H9 (cell line): ENCODE data around the gene APBA2. TPM values are rescaled to one million over a fixed set of nuclear protein-coding genes. Genes with fewer than 3 reads are reported as not detected.
A peak's percentile ranks its signal among the peaks of the same experiment; 100 is the strongest.

ENCODE experiments used
- DNase-seq: peaks from one replicate; pipeline ENCODE4 v3.0.0-alpha.2; 2017
- H2AFZ ChIP-seq: one replicate; pipeline ENCODE4 v1.6.1; 2013; ENCODE audit warnings: mild to moderate bottlenecking, low read length, control low read depth, moderate library complexity
- H2AK5ac ChIP-seq: 2 replicates; pipeline ENCODE4 v1.6.1; 2013; ENCODE audit warnings: low read length, control low read depth, mixed read lengths; ENCODE audit not compliant: insufficient read length
- H2BK120ac ChIP-seq: one replicate; pipeline ENCODE4 v1.6.1; 2013; ENCODE audit warnings: low read depth, mild to moderate bottlenecking, low read length, control low read depth, inconsistent platforms; ENCODE audit not compliant: poor library complexity, severe bottlenecking
- H2BK12ac ChIP-seq: 2 replicates; pipeline ENCODE4 v1.6.1; 2013; ENCODE audit warnings: low read length, control low read depth, mixed read lengths, low read depth; ENCODE audit not compliant: insufficient read length
- H2BK15ac ChIP-seq: 2 replicates; pipeline ENCODE4 v1.6.1; 2013; ENCODE audit warnings: low read depth, low read length, control low read depth
- H2BK20ac ChIP-seq: one replicate; pipeline ENCODE4 v1.6.1; 2013; ENCODE audit warnings: low read depth, mild to moderate bottlenecking, low read length, control low read depth, inconsistent platforms; ENCODE audit not compliant: poor library complexity, severe bottlenecking
- H2BK5ac ChIP-seq: 2 replicates; pipeline ENCODE4 v1.6.1; 2013; ENCODE audit warnings: low read length, control low read depth, mixed read lengths; ENCODE audit not compliant: insufficient read length
- H3K14ac ChIP-seq: 2 replicates; pipeline ENCODE4 v1.6.1; 2013; ENCODE audit warnings: low read length, control low read depth; ENCODE audit not compliant: insufficient read depth
- H3K18ac ChIP-seq: 2 replicates; pipeline ENCODE4 v1.6.1; 2013; ENCODE audit warnings: low read depth, mild to moderate bottlenecking, mixed read lengths, low read length, control low read depth; ENCODE audit not compliant: insufficient read length
- H3K23ac ChIP-seq: 2 replicates; pipeline ENCODE4 v1.6.1; 2013; ENCODE audit warnings: low read length, control low read depth, mixed read lengths, low read depth; ENCODE audit not compliant: insufficient read length
- H3K23me2 ChIP-seq: 2 replicates; pipeline ENCODE4 v1.6.1; 2013; ENCODE audit warnings: low read depth, mild to moderate bottlenecking, mixed read lengths, low read length, control low read depth; ENCODE audit not compliant: insufficient read length, poor library complexity, severe bottlenecking
- H3K27ac ChIP-seq: 2 replicates; pipeline ENCODE4 v1.5.1; 2013; ENCODE audit warnings: low read length, control low read depth, mixed read lengths, low read depth; ENCODE audit not compliant: insufficient read length
- H3K27me3 ChIP-seq: 2 replicates; pipeline ENCODE4 v1.6.1; 2013; ENCODE audit warnings: low read length, control low read depth, inconsistent platforms; ENCODE audit not compliant: insufficient read depth
- H3K4ac ChIP-seq: 2 replicates; pipeline ENCODE4 v1.6.1; 2013; ENCODE audit warnings: low read depth, mild to moderate bottlenecking, control low read depth, inconsistent platforms, low read length, moderate library complexity
- H3K4me1 ChIP-seq: 2 replicates; pipeline ENCODE4 v1.6.1; 2013; ENCODE audit warnings: low read length, control low read depth, inconsistent platforms; ENCODE audit not compliant: insufficient read depth
- H3K4me2 ChIP-seq: 2 replicates; pipeline ENCODE4 v1.6.1; 2013; ENCODE audit warnings: low read length, control low read depth, mixed read lengths; ENCODE audit not compliant: insufficient read length, insufficient read depth
- H3K56ac ChIP-seq: 2 replicates; pipeline ENCODE4 v1.6.1; 2013; ENCODE audit warnings: low read depth, mild to moderate bottlenecking, mixed read lengths, low read length, control low read depth; ENCODE audit not compliant: insufficient read length
- H3K79me1 ChIP-seq: 2 replicates; pipeline ENCODE4 v1.6.1; 2013; ENCODE audit warnings: low read depth, mild to moderate bottlenecking, moderate library complexity, low read length, control low read depth, inconsistent platforms; ENCODE audit not compliant: insufficient read depth, poor library complexity, severe bottlenecking
- H3K79me2 ChIP-seq: 2 replicates; pipeline ENCODE4 v1.6.1; 2013; ENCODE audit warnings: low read length, control low read depth, inconsistent platforms; ENCODE audit not compliant: insufficient read depth
- H3K9ac ChIP-seq: 2 replicates; pipeline ENCODE4 v1.6.1; 2013; ENCODE audit warnings: low read length, control low read depth, mixed read lengths; ENCODE audit not compliant: insufficient read length; ENCODE audit errors: extremely low read depth
- H3K9me3 ChIP-seq: one replicate; pipeline ENCODE4 v1.6.1; 2013; ENCODE audit warnings: low read depth, low read length, inconsistent platforms; ENCODE audit not compliant: control insufficient read depth
- H3T11ph ChIP-seq: one replicate; pipeline ENCODE4 v1.6.1; 2013; ENCODE audit warnings: mild to moderate bottlenecking, low read length, control low read depth, inconsistent platforms
- H4K20me1 ChIP-seq: one replicate; pipeline ENCODE4 v1.6.1; 2013; ENCODE audit not compliant: control insufficient read depth, insufficient read length, insufficient read depth
- H4K5ac ChIP-seq: 2 replicates; pipeline ENCODE4 v1.6.1; 2013; ENCODE audit warnings: low read depth, mild to moderate bottlenecking, mixed read lengths, low read length, control low read depth; ENCODE audit not compliant: insufficient read length
- H4K8ac ChIP-seq: replicated peaks from 2 replicates; pipeline ENCODE4 v1.6.1; 2013; ENCODE audit warnings: low read length, control low read depth, mixed read lengths, low read depth; ENCODE audit not compliant: insufficient read length
- H4K91ac ChIP-seq: 2 replicates; pipeline ENCODE4 v1.6.1; 2013; ENCODE audit warnings: low read depth, mild to moderate bottlenecking, moderate library complexity, mixed read lengths, low read length, control low read depth; ENCODE audit not compliant: insufficient read length
- H3K27ac Mint-ChIP-seq, 3 experiments: 2 replicates in 2 of 3; 3 replicates in 1 of 3; pipeline ENCODE4 v1.8.0; 2020 to 2021; ENCODE audit warnings: mixed read lengths in 3 of 3, mild to moderate bottlenecking in 1 of 3, moderate library complexity in 1 of 3
- H3K27me3 Mint-ChIP-seq: 2 replicates; pipeline ENCODE4 v1.8.0; 2021; ENCODE audit warnings: low read depth, mild to moderate bottlenecking, moderate library complexity, mixed read lengths
- H3K36me3 Mint-ChIP-seq, 3 experiments: 2 replicates in 2 of 3; 3 replicates in 1 of 3; pipeline ENCODE4 v1.8.0; 2020 to 2021; ENCODE audit warnings: low read depth in 3 of 3, mixed read lengths in 3 of 3; ENCODE audit not compliant: insufficient read depth in 1 of 3
- H3K4me1 Mint-ChIP-seq, 2 experiments: 2 replicates each; pipeline ENCODE4 v1.8.0; 2020; ENCODE audit warnings: mixed read lengths in 2 of 2
- H3K4me3 Mint-ChIP-seq, 2 experiments: 2 replicates in 1 of 2; 3 replicates in 1 of 2; pipeline ENCODE4 v1.8.0; 2020 to 2021; ENCODE audit warnings: mild to moderate bottlenecking in 2 of 2, mixed read lengths in 2 of 2, moderate library complexity in 1 of 2
- H3K9me3 Mint-ChIP-seq, 2 experiments: 2 replicates in 1 of 2; 3 replicates in 1 of 2; pipeline ENCODE4 v1.8.0; 2020; ENCODE audit warnings: mild to moderate bottlenecking in 2 of 2, mixed read lengths in 2 of 2, moderate library complexity in 1 of 2
- WGBS: extraction: QIAGEN DNeasy Blood & Tissue Kit; methylation state at CpG from one replicate; pipeline ENCODE4 v1.1.7; 2013; ENCODE audit warnings: missing lambda C conversion rate, low lambda C conversion rate, mixed read lengths; ENCODE audit not compliant: insufficient read length; ENCODE audit errors: extremely low coverage; 5-methylcytosine and 5-hydroxymethylcytosine counted together
- total RNA-seq: library from RNA; stranded (reverse); gene quantifications from 2 replicates; pipeline ENCODE4 v1.2.1, GENCODE V29; 2021
- TF ChIP-seq, protein P1 (sequence below): fragments of 200-600 bp; sonication (generic); conservative IDR thresholded peaks from 3 replicates; pipeline ENCODE4 v1.8.0; 2021; ENCODE audit warnings: antibody characterized with exemption, mild to moderate bottlenecking

APBA2 gene
- total RNA-seq, 1 experiment from 2014 or later, result 14.3 TPM

DNA sequence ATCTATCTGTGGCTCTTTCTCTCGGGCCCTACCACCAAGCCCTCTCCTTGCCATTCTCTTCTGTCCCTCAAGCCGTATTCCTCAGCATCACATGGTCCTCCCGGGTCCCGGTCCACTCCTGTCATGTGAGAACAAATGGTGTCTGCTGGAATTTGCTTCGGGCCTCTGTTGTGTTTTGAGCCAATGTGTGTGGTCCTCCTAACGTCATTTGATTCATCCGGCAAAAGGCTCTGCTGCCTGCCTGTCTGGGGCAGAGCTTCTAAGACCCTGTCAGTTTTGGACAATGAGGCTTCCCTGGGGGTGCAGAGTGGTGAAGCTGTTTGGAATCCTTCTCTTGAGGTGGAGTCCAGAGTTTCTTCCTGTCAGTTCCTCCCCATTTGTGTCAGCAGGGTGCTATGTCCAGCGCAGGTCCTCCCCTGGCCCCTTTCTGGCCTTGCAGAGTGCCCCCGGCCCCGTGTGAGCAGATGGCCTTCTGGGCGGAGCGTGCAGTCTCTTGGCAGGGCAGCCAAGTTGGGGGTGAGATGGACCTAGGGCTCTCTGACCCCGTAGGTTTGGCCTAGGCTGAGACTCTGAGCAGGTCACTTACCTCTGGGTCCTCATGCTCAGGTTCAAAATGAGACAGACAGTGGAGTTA is 93.6 kb downstream of the APBA2 start:
- H2AK5ac ChIP-seq, result no peak overlapping the region
- H3K14ac ChIP-seq, result no peak overlapping the region
- no peaks in the 10 kb centered on the region for H3K9me3 ChIP-seq
- DNase-seq, result no peak
- H2BK120ac ChIP-seq, result no peak overlapping the region
- H3K4me3 Mint-ChIP-seq, result no peak overlapping the region
- H3K27me3 ChIP-seq, result no peaks in the 10 kb centered on the region
- H3K27ac ChIP-seq, result no peak overlapping the region
- H3K56ac ChIP-seq, result no peak overlapping the region
- H3K9me3 Mint-ChIP-seq, result no peaks in the 10 kb centered on the region
- H3K4me2 ChIP-seq, result no peak overlapping the region
- TF ChIP-seq, protein P1, sequence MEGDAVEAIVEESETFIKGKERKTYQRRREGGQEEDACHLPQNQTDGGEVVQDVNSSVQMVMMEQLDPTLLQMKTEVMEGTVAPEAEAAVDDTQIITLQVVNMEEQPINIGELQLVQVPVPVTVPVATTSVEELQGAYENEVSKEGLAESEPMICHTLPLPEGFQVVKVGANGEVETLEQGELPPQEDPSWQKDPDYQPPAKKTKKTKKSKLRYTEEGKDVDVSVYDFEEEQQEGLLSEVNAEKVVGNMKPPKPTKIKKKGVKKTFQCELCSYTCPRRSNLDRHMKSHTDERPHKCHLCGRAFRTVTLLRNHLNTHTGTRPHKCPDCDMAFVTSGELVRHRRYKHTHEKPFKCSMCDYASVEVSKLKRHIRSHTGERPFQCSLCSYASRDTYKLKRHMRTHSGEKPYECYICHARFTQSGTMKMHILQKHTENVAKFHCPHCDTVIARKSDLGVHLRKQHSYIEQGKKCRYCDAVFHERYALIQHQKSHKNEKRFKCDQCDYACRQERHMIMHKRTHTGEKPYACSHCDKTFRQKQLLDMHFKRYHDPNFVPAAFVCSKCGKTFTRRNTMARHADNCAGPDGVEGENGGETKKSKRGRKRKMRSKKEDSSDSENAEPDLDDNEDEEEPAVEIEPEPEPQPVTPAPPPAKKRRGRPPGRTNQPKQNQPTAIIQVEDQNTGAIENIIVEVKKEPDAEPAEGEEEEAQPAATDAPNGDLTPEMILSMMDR, result no peak
- H3K79me1 ChIP-seq, result no peaks in the 10 kb centered on the region
- no peaks in the 10 kb centered on the region for H3K23me2 ChIP-seq
- H3K4me1 ChIP-seq, result no peaks in the 10 kb centered on the region
- H4K91ac ChIP-seq, result no peak overlapping the region
- no peak overlapping the region for H4K8ac ChIP-seq
- WGBS, result no CpG with 5 or more reads among the region's 13 CpGs
- H3K36me3 Mint-ChIP-seq, result no peaks in the 10 kb centered on the region
- no peak overlapping the region for H2AFZ ChIP-seq
- no peak overlapping the region for H3T11ph ChIP-seq
- H2BK12ac ChIP-seq, result no peak overlapping the region
- no peak overlapping the region for H4K5ac ChIP-seq
- H4K20me1 ChIP-seq, result no peaks in the 10 kb centered on the region
- no peak overlapping the region for H2BK15ac ChIP-seq
- no peak overlapping the region for H2BK20ac ChIP-seq
- peak overlapping the region in 1 of 3 experiments; percentile 10; a peak in 1 of 7 replicates for H3K27ac Mint-ChIP-seq
- H2BK5ac ChIP-seq, result no peak overlapping the region
- no peak overlapping the region for H3K4ac ChIP-seq
- no peak overlapping the region for H3K18ac ChIP-seq
- H3K79me2 ChIP-seq, result no peaks in the 10 kb centered on the region
- H3K9ac ChIP-seq, result no peak overlapping the region
- no peak overlapping the region for H3K23ac ChIP-seq
- H3K27me3 Mint-ChIP-seq, result no peaks in the 10 kb centered on the region; the same call in 1 of the 2 replicates
- peaks cover 9 to 14% of the 10 kb centered on the region in 2 experiments for H3K4me1 Mint-ChIP-seq
